ENCODE results near the gene CCL1.

The CCL1 gene, protein sequence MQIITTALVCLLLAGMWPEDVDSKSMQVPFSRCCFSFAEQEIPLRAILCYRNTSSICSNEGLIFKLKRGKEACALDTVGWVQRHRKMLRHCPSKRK

GRCh38 chr17:34363183-34363661, at the start of gene CCL1:
CCL1 (minus strand) TSS chr17:34363233; CDS start chr17:34363161, 72 bp downstream.
- DNase-seq = no peak

GRCh38 chr17:34412534-34412933, 49.5 kb upstream of the CCL1 start:
- DNase-seq = peak in 1 of 3 experiments; percentile 23

DNA sequence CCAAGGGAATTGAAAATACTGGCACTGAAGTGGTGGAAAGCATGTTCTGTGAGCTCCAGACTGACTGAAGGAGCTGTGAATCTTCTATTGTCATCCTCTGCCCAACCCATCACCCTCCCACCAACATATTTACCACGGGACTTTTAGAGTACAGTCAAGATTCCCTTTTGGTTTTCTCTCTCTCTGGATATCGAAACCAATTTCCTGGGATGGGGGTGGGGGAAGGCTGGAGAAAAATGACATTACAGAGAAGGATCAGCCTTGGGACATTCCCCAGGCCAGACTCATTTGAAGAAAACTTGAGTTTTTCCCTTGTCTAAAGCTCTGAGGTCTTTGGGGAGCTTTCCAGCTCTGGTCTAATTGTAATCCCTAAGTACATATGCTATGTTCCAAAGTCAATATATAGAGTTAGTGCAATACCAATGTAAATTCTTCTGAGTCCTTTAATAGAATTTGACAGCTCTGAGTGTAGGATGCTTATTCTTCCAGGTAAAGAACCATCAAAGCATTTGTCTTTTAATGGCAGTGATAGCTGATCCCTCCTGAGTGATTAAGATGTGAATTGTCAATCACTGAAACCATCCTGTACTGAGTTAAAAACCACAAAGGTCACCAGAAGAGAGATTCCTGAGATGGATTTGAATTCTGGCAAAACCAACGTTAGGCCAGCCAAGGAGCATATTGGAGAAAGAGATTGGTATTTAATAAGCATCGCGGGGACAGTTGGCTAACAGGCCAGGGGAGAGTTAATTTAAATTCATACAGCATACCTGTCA, 48.8 kb upstream of the CCL1 start:
- DNase-seq = no peak

- no peak for DNase-seq
Observed at GRCh38 chr17:34409352-34409751, 46.3 kb upstream of the CCL1 start.

DNA sequence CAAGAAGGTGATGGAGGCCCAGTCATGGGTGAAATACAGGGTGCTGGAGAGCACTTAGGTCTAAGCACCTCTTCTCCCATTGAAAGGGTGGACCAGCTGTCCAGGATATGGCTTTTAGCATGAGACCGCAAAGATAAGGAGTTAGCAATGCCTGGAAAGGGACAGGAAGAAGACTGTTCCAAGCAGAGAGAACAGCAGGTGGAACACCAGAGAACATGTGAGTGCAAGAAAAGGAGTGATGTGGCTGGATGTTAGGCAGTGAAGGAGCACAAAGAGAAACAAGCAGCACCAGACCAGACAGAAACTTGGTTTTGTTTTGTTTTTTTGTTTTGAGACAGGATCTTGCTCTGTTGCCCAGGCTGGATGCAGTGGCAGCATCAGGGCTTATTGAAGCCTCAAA, 45.4 kb upstream of the CCL1 start:
- DNase-seq = peak in 1 of 3 experiments; percentile 75

DNA sequence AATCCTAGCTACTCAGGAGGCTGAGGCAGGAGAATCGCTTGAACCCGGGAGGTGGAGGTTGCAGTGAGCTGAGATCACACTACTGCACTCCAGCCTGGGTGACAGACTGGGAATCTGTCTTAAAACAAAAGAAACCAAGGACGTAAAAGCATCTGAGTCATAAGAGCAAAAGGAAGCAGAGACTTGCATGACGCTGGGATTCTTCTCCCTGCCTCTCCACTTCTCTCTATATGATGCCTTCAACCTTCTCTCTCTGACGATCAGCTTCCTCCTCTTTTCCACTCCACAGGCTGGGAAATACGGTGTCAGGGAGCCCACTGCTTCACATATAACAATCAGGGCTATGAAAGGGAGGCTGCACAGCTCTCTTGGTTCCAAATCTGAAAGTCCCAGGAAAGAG, 43.2 kb upstream of the CCL1 start:
- no peak for DNase-seq

DNA sequence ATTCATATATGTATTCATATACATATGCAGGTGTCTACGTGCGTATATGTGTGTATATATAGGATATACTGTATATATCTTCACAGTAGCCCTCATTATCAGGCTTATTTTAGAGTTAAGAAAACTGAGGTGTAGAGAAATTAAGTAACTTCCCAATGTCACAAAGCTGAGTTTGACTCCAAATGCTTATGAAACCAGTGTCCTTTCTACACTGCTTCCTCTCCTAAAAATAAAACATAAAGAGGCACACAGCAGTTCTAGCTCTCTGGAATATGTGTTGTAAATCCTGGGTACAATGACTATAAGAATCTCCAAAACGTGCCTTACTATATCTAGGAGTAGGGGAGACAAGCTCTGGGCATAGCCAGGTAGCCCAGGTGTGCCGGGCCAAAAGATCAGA, 40.0 kb upstream of the CCL1 start:
- no peak for DNase-seq

DNA sequence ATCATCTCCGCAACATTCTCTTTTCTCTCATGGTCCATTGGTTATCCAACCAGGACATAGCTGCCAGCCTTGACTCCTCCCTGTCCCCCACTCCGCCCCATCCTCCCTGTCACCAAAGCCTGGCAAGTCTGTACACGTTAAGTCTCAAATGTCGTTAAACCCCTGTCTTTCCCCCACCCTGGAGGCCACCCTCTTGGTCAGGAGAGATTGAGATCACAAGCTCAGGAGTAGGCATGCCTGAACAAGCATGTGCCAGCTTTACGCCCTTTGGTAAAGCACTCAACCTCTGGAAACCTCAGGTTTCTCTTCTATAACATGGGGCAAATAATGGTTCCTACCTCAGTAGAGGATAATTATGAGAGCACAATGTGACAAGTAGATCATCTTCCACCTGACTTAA, 38.1 kb upstream of the CCL1 start:
- peak in 2 of 3 experiments; percentile 48 to 96 for DNase-seq

- DNase-seq = no peak
Observed at GRCh38 chr17:34400301-34400931, 37.4 kb upstream of the CCL1 start.

GRCh38 chr17:34399725-34400124, 36.7 kb upstream of the CCL1 start:
- no peak for DNase-seq

GRCh38 chr17:34398990-34399389, 36.0 kb upstream of the CCL1 start:
- no peak for DNase-seq

GRCh38 chr17:34397265-34397664, 34.2 kb upstream of the CCL1 start:
- DNase-seq = no peak

- DNase-seq = peak in 2 of 3 experiments; percentile 6 to 98
Observed at GRCh38 chr17:34393401-34393800, 30.4 kb upstream of the CCL1 start.

DNA sequence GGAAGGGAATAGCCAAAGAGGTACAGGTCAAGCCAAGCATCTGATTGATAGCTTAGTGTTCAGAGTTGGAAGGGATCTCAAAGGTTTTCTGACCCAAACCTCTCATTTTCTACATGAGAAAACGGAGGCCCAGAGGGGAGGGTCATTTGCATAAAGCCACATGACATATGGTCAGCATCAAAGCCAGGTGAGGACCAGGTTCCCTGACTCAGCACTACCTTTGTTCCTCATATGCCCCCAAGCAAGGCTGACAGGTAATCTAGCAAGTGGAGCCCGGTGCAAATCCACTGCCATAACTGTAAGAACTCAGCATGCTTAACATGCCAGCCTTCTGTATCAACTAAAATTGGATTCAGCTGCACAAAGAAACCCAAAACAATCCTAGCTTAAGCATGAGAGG, 28.2 kb upstream of the CCL1 start:
- no peak for DNase-seq

- DNase-seq = no peak
Observed at GRCh38 chr17:34390649-34391048, 27.6 kb upstream of the CCL1 start.

GRCh38 chr17:34389126-34389750, 26.2 kb upstream of the CCL1 start:
- no peak for DNase-seq

- DNase-seq = no peak
Observed at GRCh38 chr17:34387566-34387965, 24.5 kb upstream of the CCL1 start.

DNA sequence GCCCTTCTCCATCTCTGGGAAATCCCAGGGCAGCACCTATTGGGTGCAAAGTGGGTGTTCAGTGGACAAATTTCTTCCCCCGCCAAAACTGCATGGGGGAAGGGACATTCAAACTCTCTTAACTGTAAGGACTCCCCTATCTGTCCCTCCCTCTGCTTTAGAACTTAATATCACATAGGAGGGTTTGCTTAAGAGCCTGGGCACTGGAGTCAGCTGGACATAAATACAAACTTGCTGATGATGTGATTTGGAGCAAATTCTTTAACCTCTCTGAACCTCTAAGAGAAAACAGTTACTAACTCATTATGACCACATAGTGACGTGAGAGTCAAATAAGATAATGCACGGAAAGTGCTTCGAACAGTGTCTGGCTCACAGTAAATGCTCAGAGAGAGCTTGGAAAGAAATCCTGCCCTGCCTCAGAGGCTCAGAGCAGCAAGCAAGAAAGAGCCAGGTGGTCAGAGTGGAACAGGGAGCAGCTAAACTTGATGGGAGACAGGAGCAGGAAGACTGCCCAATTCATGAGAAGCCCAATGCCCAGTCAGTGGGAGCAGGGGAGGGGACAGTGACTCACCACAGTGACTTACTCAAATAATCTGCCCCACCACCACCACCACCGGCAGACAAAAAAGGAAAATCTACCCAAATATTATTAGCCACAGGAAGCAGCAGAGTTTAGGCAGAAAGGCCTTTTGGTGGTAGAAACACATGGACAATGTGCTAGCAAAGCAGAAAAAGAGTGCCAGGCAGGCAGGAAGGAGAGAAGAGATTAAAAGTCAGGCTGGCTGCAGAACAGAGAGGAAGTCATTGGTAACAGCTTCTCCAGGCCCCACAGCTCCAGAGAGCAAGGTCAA, 23.9 kb upstream of the CCL1 start:
- DNase-seq = no peak

- no peak for DNase-seq
Observed at GRCh38 chr17:34386343-34386696, 23.3 kb upstream of the CCL1 start.

GRCh38 chr17:34384822-34385605, 22.0 kb upstream of the CCL1 start:
- no peak for DNase-seq

- DNase-seq = no peak
Observed at GRCh38 chr17:34384271-34384670, 21.2 kb upstream of the CCL1 start.

GRCh38 chr17:34383216-34383615, 20.2 kb upstream of the CCL1 start:
- no peak for DNase-seq

All from NCI-H1417 (cell line).